ENCODE data around the gene RHOF.

Gene RHOF

DNA sequence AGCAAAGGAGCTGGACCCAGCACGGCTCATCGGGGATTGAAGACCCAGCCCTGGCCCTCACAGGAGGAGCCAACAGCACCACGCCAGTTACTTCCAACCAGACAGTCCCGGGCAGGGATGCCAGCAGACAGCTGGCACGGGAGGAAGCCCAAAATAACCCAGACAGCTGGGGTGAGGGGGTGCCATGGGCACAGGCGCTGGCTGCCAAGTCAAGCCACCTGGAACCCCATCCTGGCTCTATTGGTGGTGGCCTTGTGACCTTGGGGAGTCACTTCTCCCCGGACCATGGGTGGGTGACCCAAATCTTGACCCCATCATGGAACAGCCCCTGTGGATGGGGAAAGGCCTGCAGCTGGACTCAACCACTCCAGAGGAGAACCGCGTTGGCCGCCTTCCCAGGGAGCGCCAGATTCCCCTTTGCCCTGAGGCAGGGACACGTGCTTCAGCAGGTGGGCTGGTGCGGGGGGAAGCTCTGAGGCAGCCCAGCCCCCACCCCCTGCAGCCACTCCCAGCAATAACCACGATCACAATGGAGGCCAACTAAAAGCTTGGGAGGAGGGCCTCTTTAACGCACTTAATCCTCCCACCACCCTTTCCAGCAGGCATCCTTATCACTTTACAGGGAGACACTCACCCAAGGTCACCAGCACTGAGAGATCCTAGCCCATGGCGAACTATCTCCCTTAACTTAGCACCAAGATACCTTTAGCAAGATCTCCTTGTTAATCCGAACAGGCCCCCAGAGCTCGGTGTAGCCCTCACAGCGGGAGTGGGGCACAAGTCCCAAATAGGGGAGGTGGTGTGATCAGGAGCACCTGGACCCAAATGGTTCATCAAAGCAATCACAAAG lies 4.7 kb upstream of the RHOF start:
- peaks cover 0 to 18% (median 4%) of the 10 kb centered on the region in 3 donors for H3K36me3 ChIP-seq

DNA sequence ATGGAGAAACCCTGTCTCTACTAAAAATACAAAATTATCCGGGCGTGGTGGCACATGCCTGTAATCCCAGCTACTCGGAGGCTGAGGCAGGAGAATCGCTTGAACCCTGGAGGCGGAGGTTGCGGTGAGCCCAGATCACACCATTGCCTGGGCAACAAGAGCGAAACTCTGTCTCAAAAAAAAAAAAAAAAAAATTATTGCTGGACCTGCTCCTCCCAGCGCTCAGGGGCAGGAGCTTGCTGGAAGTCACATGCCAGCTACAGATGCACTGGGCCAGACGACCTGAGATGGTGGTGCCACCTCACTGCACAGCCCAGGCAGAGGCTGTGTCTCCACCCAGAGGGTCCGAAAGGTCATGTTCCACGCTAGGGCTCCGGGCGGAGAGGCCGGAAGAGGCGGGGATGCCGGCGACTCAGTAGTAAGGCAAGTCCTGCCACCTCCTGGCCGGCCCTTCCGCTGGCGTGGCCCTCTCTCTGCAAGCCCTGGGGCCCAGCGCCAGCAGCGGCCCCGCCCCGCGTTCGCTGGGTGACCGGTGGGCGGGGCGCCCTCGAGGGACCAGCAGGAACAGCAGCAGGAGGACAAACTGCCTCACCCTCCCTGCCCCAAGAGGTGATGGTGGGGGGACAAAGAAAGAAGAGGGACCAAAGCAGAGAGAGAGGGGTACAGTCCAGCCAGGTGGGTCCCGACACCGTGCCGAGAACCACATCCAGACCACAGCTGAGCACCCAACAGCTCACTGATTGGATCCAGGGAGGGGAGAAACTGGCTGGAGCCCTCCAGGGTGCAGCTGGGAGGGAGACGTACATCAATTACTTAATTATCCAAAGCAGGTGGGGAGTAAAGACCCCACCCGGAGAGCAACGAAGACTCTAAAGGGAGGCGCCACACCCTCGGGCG lies 3.6 kb upstream of the RHOF start:
- intact Hi-C loops (cut with DNase I; ENCODE audit: low total_unique reads) = no loop called here
- peaks cover 0 to 18% (median 4%) of the 10 kb centered on the region in 3 donors for H3K36me3 ChIP-seq
- DNase-seq = peak; percentile 97 to 99
- H3K27me3 ChIP-seq = no peaks in the 10 kb centered on the region
- peaks cover 0 to 66% (median 58%) of the 10 kb centered on the region in 4 donors for H3K4me1 ChIP-seq
- H3K4me3 ChIP-seq = peak overlapping the region; percentile 90 to 91
- H3K27ac ChIP-seq = peak overlapping the region; percentile 100
- TF ChIP-seq, protein P1, sequence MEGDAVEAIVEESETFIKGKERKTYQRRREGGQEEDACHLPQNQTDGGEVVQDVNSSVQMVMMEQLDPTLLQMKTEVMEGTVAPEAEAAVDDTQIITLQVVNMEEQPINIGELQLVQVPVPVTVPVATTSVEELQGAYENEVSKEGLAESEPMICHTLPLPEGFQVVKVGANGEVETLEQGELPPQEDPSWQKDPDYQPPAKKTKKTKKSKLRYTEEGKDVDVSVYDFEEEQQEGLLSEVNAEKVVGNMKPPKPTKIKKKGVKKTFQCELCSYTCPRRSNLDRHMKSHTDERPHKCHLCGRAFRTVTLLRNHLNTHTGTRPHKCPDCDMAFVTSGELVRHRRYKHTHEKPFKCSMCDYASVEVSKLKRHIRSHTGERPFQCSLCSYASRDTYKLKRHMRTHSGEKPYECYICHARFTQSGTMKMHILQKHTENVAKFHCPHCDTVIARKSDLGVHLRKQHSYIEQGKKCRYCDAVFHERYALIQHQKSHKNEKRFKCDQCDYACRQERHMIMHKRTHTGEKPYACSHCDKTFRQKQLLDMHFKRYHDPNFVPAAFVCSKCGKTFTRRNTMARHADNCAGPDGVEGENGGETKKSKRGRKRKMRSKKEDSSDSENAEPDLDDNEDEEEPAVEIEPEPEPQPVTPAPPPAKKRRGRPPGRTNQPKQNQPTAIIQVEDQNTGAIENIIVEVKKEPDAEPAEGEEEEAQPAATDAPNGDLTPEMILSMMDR (IDR thresholded peaks at IDR 0.05) = peak; percentile 23 to 29
- H3K9me3 ChIP-seq = no peaks in the 10 kb centered on the region

More for the DNA sequence above, 4.7 kb upstream of the RHOF start:
- no peaks in the 10 kb centered on the region for H3K27me3 ChIP-seq
- H3K4me3 ChIP-seq = peak overlapping the region; percentile 90 to 91
- no peaks in the 10 kb centered on the region for H3K9me3 ChIP-seq
- TF ChIP-seq, protein P1 (IDR thresholded peaks at IDR 0.05) = no peak
- DNase-seq = peak; percentile 63 to 91
- peak overlapping the region; percentile 100 for H3K27ac ChIP-seq
- peaks cover 0 to 62% (median 56%) of the 10 kb centered on the region in 4 donors for H3K4me1 ChIP-seq
- intact Hi-C loops (cut with DNase I; ENCODE audit: low total_unique reads) = no loop called here

DNA sequence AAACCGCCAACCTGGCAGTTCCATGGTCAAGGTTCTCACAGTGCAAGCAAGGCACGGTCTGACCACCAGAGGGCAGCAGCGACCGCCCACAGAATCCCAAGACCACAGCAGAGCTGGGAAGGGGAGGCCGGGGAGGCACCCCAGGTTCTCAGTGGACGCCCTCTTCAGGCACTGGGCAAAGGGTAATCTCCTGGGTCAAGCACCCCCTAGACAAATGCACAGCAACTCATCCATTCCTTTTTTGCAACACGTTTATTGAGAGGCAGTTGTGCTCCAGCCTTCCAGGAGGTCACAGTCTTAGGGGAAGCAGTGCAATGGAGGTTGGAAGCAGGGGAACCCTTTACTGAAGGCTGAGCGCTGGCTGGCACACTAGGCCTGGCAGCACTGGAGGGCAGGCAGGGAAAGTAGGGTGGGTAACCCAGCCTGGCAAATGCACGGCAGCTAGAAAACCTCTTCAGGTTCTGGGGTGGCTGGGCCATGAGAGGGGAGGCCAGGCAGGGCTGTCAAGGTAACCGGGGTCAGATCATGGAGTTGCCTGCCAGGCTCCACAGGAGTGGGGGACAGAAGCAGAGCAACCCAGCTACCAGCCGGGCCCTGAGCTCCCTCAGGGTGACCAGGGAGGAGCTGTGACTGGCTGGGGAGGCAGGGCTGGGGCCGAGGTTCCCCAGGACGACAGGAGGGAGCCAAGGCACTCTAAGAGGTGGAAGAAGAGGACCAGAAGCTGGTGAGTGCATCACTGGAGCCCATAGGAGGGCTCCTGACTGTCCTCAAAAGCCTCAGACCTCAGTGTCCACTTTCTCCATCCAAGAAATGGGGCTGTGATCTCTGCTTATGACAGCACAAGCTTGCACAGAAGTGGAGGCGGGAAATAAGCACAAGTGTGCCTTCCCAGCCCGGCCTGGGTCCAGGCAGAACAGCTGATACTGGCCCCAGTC lies 1.8 kb upstream of the RHOF start:
- Histone ChIP-seq H3K9me3 (no peaks in the 10 kb centered on the region), H3K27me3 (no peaks in the 10 kb centered on the region), H3K4me3 (peak overlapping the region; percentile 28 to 56), H3K36me3 (peaks cover 0 to 18% (median 4%) of the 10 kb centered on the region in 3 donors), H3K4me1 (peaks cover 0 to 66% (median 58%) of the 10 kb centered on the region in 4 donors), H3K27ac (peak overlapping the region; percentile 100)
- peak; percentile 90 to 93 for DNase-seq
- intact Hi-C loops (cut with DNase I; ENCODE audit: low total_unique reads) = no loop called here
- TF ChIP-seq, protein P1 (IDR thresholded peaks at IDR 0.05) = peak; percentile 94 to 97

DNA sequence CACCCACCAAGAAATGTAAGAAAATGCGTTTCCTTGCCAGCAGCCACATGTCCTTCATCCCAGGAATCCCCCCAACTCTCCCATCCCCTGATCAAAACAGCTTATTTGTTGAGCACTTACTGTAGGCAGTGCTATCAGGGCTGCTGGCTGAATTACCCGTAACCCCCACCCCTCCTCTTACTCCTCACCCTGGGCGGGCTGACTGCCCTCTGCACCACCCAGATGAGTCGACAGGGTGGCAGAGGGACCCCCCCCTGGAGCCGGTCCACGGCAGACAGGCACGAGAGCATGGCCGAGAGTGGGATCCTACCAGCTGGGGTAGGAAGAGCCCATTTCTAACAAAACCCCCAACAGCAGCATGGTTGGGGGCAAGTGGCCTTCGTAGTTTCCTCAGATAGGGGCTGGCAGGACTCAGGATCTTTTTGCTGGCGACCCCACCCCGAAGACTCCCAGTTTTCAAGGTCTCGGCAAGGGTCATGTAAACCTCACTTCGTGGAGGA lies 1.1 kb upstream of the RHOF start:
- peak overlapping the region; percentile 28 to 56 for H3K4me3 ChIP-seq
- H3K4me1 ChIP-seq = peaks cover 0 to 64% (median 58%) of the 10 kb centered on the region in 4 donors
- H3K9me3 ChIP-seq = no peaks in the 10 kb centered on the region
- no peaks in the 10 kb centered on the region for H3K27me3 ChIP-seq
- intact Hi-C loops (cut with DNase I; ENCODE audit: low total_unique reads) = loop anchor here (1.0 to 5.0 kb wide), 3 partner anchors 18 to 97 kb away; partner anchors contain the start of gene PSMD9
- peak overlapping the region; percentile 100 for H3K27ac ChIP-seq
- peaks cover 0 to 18% (median 4%) of the 10 kb centered on the region in 3 donors for H3K36me3 ChIP-seq
- TF ChIP-seq, protein P1 (IDR thresholded peaks at IDR 0.05) = no peak
- DNase-seq = no peak

All from tibial artery (tissue), 4 donors.